IPS-NIHi11 (cell line): Measurements from ENCODE around the gene TRMT44.
"Not testable (repeated sequence)": the region's sequence is repeated elsewhere in the genome, so short reads cannot be mapped to it uniquely, and the experiment has no call there.

Experiments
- DNase-seq: peaks from one replicate; pipeline ENCODE4 v3.0.0; 2012; ENCODE audit warnings: mixed read lengths, low spot score

The TRMT44 gene

GRCh38 chr4:8406887-8407286, 33.7 kb upstream of the TRMT44 start:
- DNase-seq, result not testable (repeated sequence)

GRCh38 chr4:8407316-8407715, 33.3 kb upstream of the TRMT44 start:
- DNase-seq, result no peak

GRCh38 chr4:8407756-8408155, 32.8 kb upstream of the TRMT44 start:
- DNase-seq, result no peak

GRCh38 chr4:8409264-8410065, 31.1 kb upstream of the TRMT44 start:
- DNase-seq, result peak; percentile 43

- no peak for DNase-seq
Observed at GRCh38 chr4:8410066-8410625, 30.4 kb upstream of the TRMT44 start.

GRCh38 chr4:8410641-8411271, 29.8 kb upstream of the TRMT44 start:
- peak; percentile 83 for DNase-seq

- DNase-seq, result no peak
Observed at GRCh38 chr4:8411351-8412180, 29.0 kb upstream of the TRMT44 start.

- DNase-seq, result no peak
Observed at GRCh38 chr4:8412288-8412687, 28.3 kb upstream of the TRMT44 start.

GRCh38 chr4:8414377-8414776, 26.2 kb upstream of the TRMT44 start:
- DNase-seq, result no peak

GRCh38 chr4:8417071-8417614, 23.4 kb upstream of the TRMT44 start:
- no peak for DNase-seq

- DNase-seq, result no peak
Observed at GRCh38 chr4:8419222-8420041, 21.1 kb upstream of the TRMT44 start.

GRCh38 chr4:8420151-8420550, 20.4 kb upstream of the TRMT44 start:
- not testable (repeated sequence) for DNase-seq

GRCh38 chr4:8422327-8422726, 18.2 kb upstream of the TRMT44 start:
- no peak for DNase-seq

GRCh38 chr4:8422786-8423185, 17.8 kb upstream of the TRMT44 start:
- DNase-seq, result no peak

- no peak for DNase-seq
Observed at GRCh38 chr4:8427262-8427661, 13.3 kb upstream of the TRMT44 start.

GRCh38 chr4:8427761-8428287, 12.8 kb upstream of the TRMT44 start:
- DNase-seq, result peak; percentile 38

- peak; percentile 98 for DNase-seq
Observed at GRCh38 chr4:8428288-8429097, 12.1 kb upstream of the TRMT44 start.

GRCh38 chr4:8431553-8431952, 9.0 kb upstream of the TRMT44 start:
- DNase-seq, result no peak

- no peak for DNase-seq
Observed at GRCh38 chr4:8433136-8433535, 7.4 kb upstream of the TRMT44 start.
